Mucosa of gallbladder (tissue), 1 donor: ENCODE data around the gene PKD1. TPM values are rescaled to one million over a fixed set of nuclear protein-coding genes. Genes with fewer than 3 reads are reported as not detected.

Experiments used
- DNase-seq: peaks from one replicate; pipeline ENCODE4 v3.0.0-alpha.2; 2020; ENCODE audit warnings: low spot score
- total RNA-seq: library from RNA; stranded (reverse); gene quantifications from one replicate; pipeline ENCODE4 v1.2.1, GENCODE V29; 2021
- donor health status: DM: no; HTN: no; CAD: no.

Gene PKD1
- total RNA-seq, 1 donor from 2014 or later: 154 TPM

- DNase-seq: peak; percentile 98
Observed at GRCh38 chr16:2047330-2048115, 88.2 kb downstream of the PKD1 start, which contains the start of the genes NTHL1 and TSC2. TSS of gene NTHL1 (minus strand) at chr16:2047834. CDS start at chr16:2047823, 11 bp downstream. TSS of gene TSC2 (plus strand) at chr16:2047985. CDS start at chr16:2048616, 631 bp downstream.

GRCh38 chr16:2046893-2047329 lies 88.8 kb downstream of the PKD1 start:
- no peak for DNase-seq

GRCh38 chr16:2045965-2046892 lies 89.5 kb downstream of the PKD1 start:
- DNase-seq: no peak

GRCh38 chr16:2044541-2044940 lies 91.2 kb downstream of the PKD1 start:
- no peak for DNase-seq

- DNase-seq: no peak
Observed at GRCh38 chr16:2043667-2044451, 91.8 kb downstream of the PKD1 start.

GRCh38 chr16:2042986-2043666 lies 92.6 kb downstream of the PKD1 start:
- DNase-seq: no peak

- DNase-seq: no peak
Observed at GRCh38 chr16:2042171-2042985, 93.3 kb downstream of the PKD1 start.

- peak; percentile 83 for DNase-seq
Observed at GRCh38 chr16:2040787-2041522, 94.7 kb downstream of the PKD1 start.

GRCh38 chr16:2040041-2040786 lies 95.5 kb downstream of the PKD1 start:
- no peak for DNase-seq

GRCh38 chr16:2039274-2040031 lies 96.2 kb downstream of the PKD1 start:
- DNase-seq: peak; percentile 88

Other genes with a start within 250 kb of the PKD1 start
- not detected for gene HS3ST6, start 217.5 kb downstream of the PKD1 start, total RNA-seq
- 41.2 TPM for gene MSRB1, start 192.7 kb downstream of the PKD1 start, total RNA-seq
- gene RPL3L, start 181.2 kb downstream of the PKD1 start, total RNA-seq: not detected
- gene NDUFB10, start 176.4 kb downstream of the PKD1 start, total RNA-seq: 145 TPM
- gene RPS2, start 171.1 kb downstream of the PKD1 start, total RNA-seq: 1,121 TPM
- gene RNF151, start 169.0 kb downstream of the PKD1 start, total RNA-seq: not detected
- 32.5 TPM for gene TBL3, start 163.8 kb downstream of the PKD1 start, total RNA-seq
- 2.7 TPM for gene NOXO1, start 154.4 kb downstream of the PKD1 start, total RNA-seq
- gene GFER, start 151.7 kb downstream of the PKD1 start, total RNA-seq: 34.3 TPM
- gene SYNGR3, start 145.9 kb downstream of the PKD1 start, total RNA-seq: 1.4 TPM
- 42.1 TPM for gene ZNF598, start 126.1 kb downstream of the PKD1 start, total RNA-seq
- 1.6 TPM for gene NPW, start 116.1 kb downstream of the PKD1 start, total RNA-seq
- 121 TPM for gene NHERF2, start 109.0 kb downstream of the PKD1 start, total RNA-seq
- gene NTHL1, start 88.1 kb downstream of the PKD1 start, total RNA-seq: 33.9 TPM
- gene TSC2, start 87.9 kb downstream of the PKD1 start, total RNA-seq: 185 TPM
- 7.7 TPM for gene RAB26, start 12.7 kb upstream of the PKD1 start, total RNA-seq
- 100 TPM for gene TRAF7, start 19.9 kb upstream of the PKD1 start, total RNA-seq
- gene CASKIN1, start 60.7 kb upstream of the PKD1 start, total RNA-seq: 0.58 TPM
- 31.2 TPM for gene MLST8, start 69.6 kb upstream of the PKD1 start, total RNA-seq
- gene BRICD5, start 75.0 kb upstream of the PKD1 start, total RNA-seq: 15.2 TPM
- 19.7 TPM for gene PGP, start 78.9 kb upstream of the PKD1 start, total RNA-seq
- 33.3 TPM for gene E4F1, start 87.7 kb upstream of the PKD1 start, total RNA-seq
- 4.6 TPM for gene DNASE1L2, start 100.5 kb upstream of the PKD1 start, total RNA-seq
- 69.9 TPM for gene ECI1, start 115.7 kb upstream of the PKD1 start, total RNA-seq
- gene RNPS1, start 132.2 kb upstream of the PKD1 start, total RNA-seq: 114 TPM
- gene ABCA3, start 204.8 kb upstream of the PKD1 start, total RNA-seq: 18.3 TPM